Measurements from ENCODE around the gene TCP11. TPM values are rescaled to one million over a fixed set of nuclear protein-coding genes. Genes with fewer than 3 reads are reported as not detected.

Gene TCP11
- polyA plus RNA-seq, 1 of the 3 experiments (the other 2 are of a cell fraction) = 0.16 TPM

DNA sequence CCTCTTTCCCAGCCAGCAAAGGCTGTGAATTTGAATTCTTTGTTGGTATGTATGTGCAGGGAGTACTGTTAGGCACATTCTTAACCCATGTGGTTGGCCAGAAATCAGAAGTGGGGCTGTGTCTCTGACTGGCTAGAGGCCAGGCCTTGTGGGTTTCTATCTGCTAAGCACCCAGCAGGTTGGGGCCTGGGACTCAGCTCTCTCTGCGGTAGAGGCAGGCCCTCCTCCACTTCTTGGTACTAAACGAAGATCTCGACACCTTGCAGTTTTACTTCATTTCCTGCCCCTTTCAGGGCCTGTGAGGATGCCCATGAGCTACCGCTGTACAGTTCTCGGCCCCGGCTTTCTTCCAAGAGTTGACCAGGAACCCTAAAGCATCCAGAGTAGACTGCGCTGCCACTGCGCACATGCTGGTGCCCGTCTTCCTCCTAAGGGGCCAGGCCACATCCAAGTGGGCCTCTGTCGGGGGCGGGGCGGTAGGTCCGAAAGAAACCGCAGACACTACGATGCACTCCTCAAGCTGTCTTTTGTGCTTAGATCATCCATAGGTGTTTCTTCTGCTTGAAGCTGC, 51.1 kb downstream of the TCP11 start:
- no peaks in the 10 kb centered on the region for H3K79me2 ChIP-seq (ENCODE audit: insufficient read depth)
- WGBS (ENCODE audit: low lambda C conversion rate) = 93% methylated on average over 10 of the region's 15 CpGs
- peaks cover 11 to 26% of the 10 kb centered on the region in 2 experiments for H3K4me1 ChIP-seq (ENCODE audit: control insufficient read depth in 1 of 2, insufficient read depth in 2 of 2, low read depth in 1 of 2, low read length in 1 of 2)
- no peak overlapping the region for H3K9ac ChIP-seq
- no peaks in the 10 kb centered on the region for H4K20me1 ChIP-seq (ENCODE audit: insufficient read depth)
- H3K27ac ChIP-seq (ENCODE audit: low read depth in 2 of 2, low read length in 1 of 2) = no peak overlapping the region
- peaks cover 0 to 24% of the 10 kb centered on the region in 2 experiments for H3K36me3 ChIP-seq (replicated peaks in 1 of 2; ENCODE audit: control insufficient read depth in 1 of 2, insufficient read depth in 2 of 2, low read length in 1 of 2)
- peak; percentile 13 for DNase-seq
- ChIA-PET CTCF (interaction anchor here (1.9 kb wide), 1 partner anchor 103 kb away, joined by 9 read pairs; no protein-coding TSS in a partner anchor), POLR2A (no interaction called here)
- H3K4me2 ChIP-seq = 0 out of 2 replicates have a peak overlapping the region, but pooled peaks have one; percentile 19
- H3F3A ChIP-seq (replicated peaks; ENCODE audit: insufficient read depth) = no peaks in the 10 kb centered on the region
- no peaks in the 10 kb centered on the region for H3K27me3 ChIP-seq (ENCODE audit: insufficient read depth)
- H3K9me3 ChIP-seq = no peaks in the 10 kb centered on the region
- no peak overlapping the region for H3K4me3 ChIP-seq (ENCODE audit: low read depth in 2 of 2, low read length in 1 of 2)
- TF ChIP-seq TCF12 (IDR thresholded peaks at IDR 0.05) (peak; percentile 65), ELF1 (IDR thresholded peaks at IDR 0.05) (no peak), RXRA (IDR thresholded peaks at IDR 0.05; ENCODE audit: borderline replicate concordance, low read depth) (no peak), MAX (IDR thresholded peaks at IDR 0.05; ENCODE audit: low read depth) (no peak), CTCF (IDR thresholded peaks at IDR 0.05) (no peak), SIN3A (IDR thresholded peaks at IDR 0.05; ENCODE audit: borderline replicate concordance, low read depth, low read length) (no peak), USF2 (IDR thresholded peaks at IDR 0.05; ENCODE audit: borderline replicate concordance, low read depth, low read length) (no peak), NFIC (IDR thresholded peaks at IDR 0.05; ENCODE audit: borderline replicate concordance) (peak; percentile 82), CHD2 (IDR thresholded peaks at IDR 0.05; ENCODE audit: low read length, partially characterized antibody) (no peak), TAF1 (IDR thresholded peaks at IDR 0.05; ENCODE audit: borderline replicate concordance, low read depth, low read length) (no peak), TEAD4 (IDR thresholded peaks at IDR 0.05; ENCODE audit: borderline replicate concordance, insufficient read depth) (0 out of 2 replicates have a peak, but pooled peaks have one; percentile 16), POLR2AphosphoS5 (IDR thresholded peaks at IDR 0.05; ENCODE audit: low read depth, low read length) (no peak), RCOR1 (IDR thresholded peaks at IDR 0.05; ENCODE audit: low read length) (no peak), EZH2phosphoT487 (IDR thresholded peaks at IDR 0.05; ENCODE audit: borderline replicate concordance, low read depth) (no peak)
- TF ChIP-seq, protein P1, sequence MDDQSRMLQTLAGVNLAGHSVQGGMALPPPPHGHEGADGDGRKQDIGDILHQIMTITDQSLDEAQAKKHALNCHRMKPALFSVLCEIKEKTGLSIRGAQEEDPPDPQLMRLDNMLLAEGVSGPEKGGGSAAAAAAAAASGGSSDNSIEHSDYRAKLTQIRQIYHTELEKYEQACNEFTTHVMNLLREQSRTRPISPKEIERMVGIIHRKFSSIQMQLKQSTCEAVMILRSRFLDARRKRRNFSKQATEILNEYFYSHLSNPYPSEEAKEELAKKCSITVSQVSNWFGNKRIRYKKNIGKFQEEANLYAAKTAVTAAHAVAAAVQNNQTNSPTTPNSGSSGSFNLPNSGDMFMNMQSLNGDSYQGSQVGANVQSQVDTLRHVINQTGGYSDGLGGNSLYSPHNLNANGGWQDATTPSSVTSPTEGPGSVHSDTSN (IDR thresholded peaks at IDR 0.05) = no peak
- TF ChIP-seq, protein P2, sequence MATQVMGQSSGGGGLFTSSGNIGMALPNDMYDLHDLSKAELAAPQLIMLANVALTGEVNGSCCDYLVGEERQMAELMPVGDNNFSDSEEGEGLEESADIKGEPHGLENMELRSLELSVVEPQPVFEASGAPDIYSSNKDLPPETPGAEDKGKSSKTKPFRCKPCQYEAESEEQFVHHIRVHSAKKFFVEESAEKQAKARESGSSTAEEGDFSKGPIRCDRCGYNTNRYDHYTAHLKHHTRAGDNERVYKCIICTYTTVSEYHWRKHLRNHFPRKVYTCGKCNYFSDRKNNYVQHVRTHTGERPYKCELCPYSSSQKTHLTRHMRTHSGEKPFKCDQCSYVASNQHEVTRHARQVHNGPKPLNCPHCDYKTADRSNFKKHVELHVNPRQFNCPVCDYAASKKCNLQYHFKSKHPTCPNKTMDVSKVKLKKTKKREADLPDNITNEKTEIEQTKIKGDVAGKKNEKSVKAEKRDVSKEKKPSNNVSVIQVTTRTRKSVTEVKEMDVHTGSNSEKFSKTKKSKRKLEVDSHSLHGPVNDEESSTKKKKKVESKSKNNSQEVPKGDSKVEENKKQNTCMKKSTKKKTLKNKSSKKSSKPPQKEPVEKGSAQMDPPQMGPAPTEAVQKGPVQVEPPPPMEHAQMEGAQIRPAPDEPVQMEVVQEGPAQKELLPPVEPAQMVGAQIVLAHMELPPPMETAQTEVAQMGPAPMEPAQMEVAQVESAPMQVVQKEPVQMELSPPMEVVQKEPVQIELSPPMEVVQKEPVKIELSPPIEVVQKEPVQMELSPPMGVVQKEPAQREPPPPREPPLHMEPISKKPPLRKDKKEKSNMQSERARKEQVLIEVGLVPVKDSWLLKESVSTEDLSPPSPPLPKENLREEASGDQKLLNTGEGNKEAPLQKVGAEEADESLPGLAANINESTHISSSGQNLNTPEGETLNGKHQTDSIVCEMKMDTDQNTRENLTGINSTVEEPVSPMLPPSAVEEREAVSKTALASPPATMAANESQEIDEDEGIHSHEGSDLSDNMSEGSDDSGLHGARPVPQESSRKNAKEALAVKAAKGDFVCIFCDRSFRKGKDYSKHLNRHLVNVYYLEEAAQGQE (IDR thresholded peaks at IDR 0.05; ENCODE audit: low read depth, low read length) = 0 out of 2 replicates have a peak, but pooled peaks have one; percentile 3
- no peaks in the 10 kb centered on the region for H3K9me2 ChIP-seq
- no peak overlapping the region for H2AFZ ChIP-seq (ENCODE audit: low read depth)

Measured in SK-N-SH (cell line).